Natural killer cell (primary cell): ENCODE data around the gene TSPAN11. TPM values are rescaled to one million over a fixed set of nuclear protein-coding genes. Genes with fewer than 3 reads are reported as not detected.

Source experiments
- ATAC-seq, 3 donors: fragments of 150-1000 bp in 2 of 3; fragments of 200-7000 bp in 1 of 3; cut with Tn5 transposase; 1 replicate in 1 of 3; 2 replicates in 2 of 3; pipeline ENCODE4 v1.10.0; 2021; ENCODE audit warnings: mild to moderate bottlenecking in 2 of 3, moderate library complexity in 2 of 3
- DNase-seq, 2 donors: peaks; one replicate each; pipeline versions ENCODE4 v3.0.0 to v3.0.0-alpha.2; 2013 to 2021; ENCODE audit warnings: mixed read lengths in 1 of 2
- H3K27ac ChIP-seq: one replicate; pipeline ENCODE4 v1.5.1; 2013; ENCODE audit warnings: mild to moderate bottlenecking, low read length
- H3K27me3 ChIP-seq: one replicate; pipeline ENCODE4 v1.6.1; 2013; ENCODE audit warnings: low read length; ENCODE audit not compliant: control insufficient read depth, insufficient read depth
- H3K36me3 ChIP-seq: one replicate; pipeline ENCODE4 v1.6.1; 2013; ENCODE audit warnings: low read length; ENCODE audit not compliant: control insufficient read depth, insufficient read depth
- H3K4me1 ChIP-seq: one replicate; pipeline ENCODE4 v1.6.1; 2013; ENCODE audit warnings: low read length; ENCODE audit not compliant: control insufficient read depth, insufficient read depth
- H3K4me3 ChIP-seq: one replicate; pipeline ENCODE4 v1.5.1; 2013; ENCODE audit warnings: low read length
- H3K9me3 ChIP-seq: one replicate; pipeline ENCODE4 v1.6.1; 2013; ENCODE audit warnings: low read length; ENCODE audit not compliant: control insufficient read depth, insufficient read depth
- H3K27ac Mint-ChIP-seq, 2 donors: one replicate each; pipeline ENCODE4 v1.8.0; 2022; ENCODE audit warnings: mild to moderate bottlenecking in 2 of 2, mixed read lengths in 2 of 2, moderate library complexity in 1 of 2
- H3K27me3 Mint-ChIP-seq, 2 donors: one replicate each; pipeline ENCODE4 v1.8.0; 2022; ENCODE audit warnings: low read depth in 2 of 2, mixed read lengths in 2 of 2
- H3K36me3 Mint-ChIP-seq: one replicate; pipeline ENCODE4 v1.8.0; 2022; ENCODE audit warnings: mixed read lengths
- H3K4me1 Mint-ChIP-seq, 2 donors: one replicate each; pipeline ENCODE4 v1.8.0; 2022; ENCODE audit warnings: mixed read lengths in 2 of 2
- H3K4me3 Mint-ChIP-seq: one replicate; pipeline ENCODE4 v1.8.0; 2022; ENCODE audit warnings: mild to moderate bottlenecking, moderate library complexity, mixed read lengths
- H3K9me3 Mint-ChIP-seq, 2 donors: one replicate each; pipeline ENCODE4 v1.8.0; 2022; ENCODE audit warnings: mixed read lengths in 2 of 2
- WGBS: methylation state at CpG from one replicate; pipeline ENCODE4 v1.1.7; 2013; ENCODE audit warnings: missing lambda C conversion rate; ENCODE audit not compliant: insufficient coverage; 5-methylcytosine and 5-hydroxymethylcytosine counted together
- intact Hi-C: fragments of 100-400 bp; cut with micrococcal nuclease; formaldehyde crosslinking; loops from one replicate; pipeline ENCODE4 v1.14.2; 2022
- total RNA-seq, 4 donors: library from RNA; stranded (reverse); fragments of 120-200 nt in 1 of 4; gene quantifications; one replicate each; pipeline versions ENCODE4 v1.2.3 to v1.2.4, GENCODE V29; 2013 to 2022
- TF ChIP-seq, protein P1 (sequence below): fragments of 200-600 bp; IDR thresholded peaks from one replicate; pipeline ENCODE4 v1.8.0; 2022; ENCODE audit warnings: antibody characterized with exemption

Gene TSPAN11
- total RNA-seq, 3 donors from 2014 or later (not counting 1 experiment from before 2014, with no cell fraction given): not detected

- 43% methylated on average over 7 of the region's 7 CpGs for WGBS
- no peak overlapping the region for H3K27ac Mint-ChIP-seq
- H3K27me3 ChIP-seq: no peaks in the 10 kb centered on the region
- no peaks in the 10 kb centered on the region for H3K9me3 Mint-ChIP-seq
- H3K27ac ChIP-seq: no peak overlapping the region
- no peak overlapping the region for H3K4me3 ChIP-seq
- no peaks in the 10 kb centered on the region for H3K36me3 Mint-ChIP-seq
- intact Hi-C loops: no loop called here
- TF ChIP-seq, protein P1, sequence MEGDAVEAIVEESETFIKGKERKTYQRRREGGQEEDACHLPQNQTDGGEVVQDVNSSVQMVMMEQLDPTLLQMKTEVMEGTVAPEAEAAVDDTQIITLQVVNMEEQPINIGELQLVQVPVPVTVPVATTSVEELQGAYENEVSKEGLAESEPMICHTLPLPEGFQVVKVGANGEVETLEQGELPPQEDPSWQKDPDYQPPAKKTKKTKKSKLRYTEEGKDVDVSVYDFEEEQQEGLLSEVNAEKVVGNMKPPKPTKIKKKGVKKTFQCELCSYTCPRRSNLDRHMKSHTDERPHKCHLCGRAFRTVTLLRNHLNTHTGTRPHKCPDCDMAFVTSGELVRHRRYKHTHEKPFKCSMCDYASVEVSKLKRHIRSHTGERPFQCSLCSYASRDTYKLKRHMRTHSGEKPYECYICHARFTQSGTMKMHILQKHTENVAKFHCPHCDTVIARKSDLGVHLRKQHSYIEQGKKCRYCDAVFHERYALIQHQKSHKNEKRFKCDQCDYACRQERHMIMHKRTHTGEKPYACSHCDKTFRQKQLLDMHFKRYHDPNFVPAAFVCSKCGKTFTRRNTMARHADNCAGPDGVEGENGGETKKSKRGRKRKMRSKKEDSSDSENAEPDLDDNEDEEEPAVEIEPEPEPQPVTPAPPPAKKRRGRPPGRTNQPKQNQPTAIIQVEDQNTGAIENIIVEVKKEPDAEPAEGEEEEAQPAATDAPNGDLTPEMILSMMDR: no peak
- H3K4me3 Mint-ChIP-seq: no peak overlapping the region
- no peaks in the 10 kb centered on the region for H3K9me3 ChIP-seq
- H3K36me3 ChIP-seq: no peaks in the 10 kb centered on the region
- no peaks in the 10 kb centered on the region for H3K4me1 Mint-ChIP-seq
- peaks cover 0 to 5% of the 10 kb centered on the region in 2 donors for H3K27me3 Mint-ChIP-seq
- no peak for ATAC-seq
- DNase-seq: no peak
- H3K4me1 ChIP-seq: no peaks in the 10 kb centered on the region
These were observed 44.1 kb downstream of the TSPAN11 start for GRCh38 chr12:30970559-30971197.

DNA sequence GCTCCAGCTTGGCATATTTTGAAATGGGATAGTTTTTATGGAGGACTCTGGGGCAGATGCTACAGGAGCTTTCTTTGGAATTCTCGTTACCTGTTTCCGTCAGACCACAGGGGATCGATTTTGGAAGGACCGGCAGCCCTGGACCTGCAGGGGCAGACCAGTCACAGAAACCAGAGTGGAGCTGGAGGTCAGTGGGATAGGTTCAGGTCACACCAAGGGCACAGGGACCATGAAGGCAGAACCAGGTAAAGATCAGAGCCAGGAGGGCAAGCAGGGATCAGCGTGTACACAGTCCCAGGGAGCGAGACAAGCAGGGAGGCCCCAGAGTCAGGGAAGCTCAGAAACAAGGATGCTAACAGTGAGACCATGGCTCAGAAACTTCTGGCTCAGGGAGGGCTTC lies 45.5 kb downstream of the TSPAN11 start:
- no peak overlapping the region for H3K27ac ChIP-seq
- H3K4me1 Mint-ChIP-seq: no peaks in the 10 kb centered on the region
- no peaks in the 10 kb centered on the region for H3K27me3 ChIP-seq
- H3K4me3 Mint-ChIP-seq: no peak overlapping the region
- no peak overlapping the region for H3K4me3 ChIP-seq
- H3K36me3 Mint-ChIP-seq: no peaks in the 10 kb centered on the region
- no peaks in the 10 kb centered on the region for H3K36me3 ChIP-seq
- ATAC-seq: no peak
- TF ChIP-seq, protein P1: no peak
- DNase-seq: no peak
- WGBS: 82% methylated on average over 6 of the region's 6 CpGs
- H3K9me3 ChIP-seq: no peaks in the 10 kb centered on the region
- H3K4me1 ChIP-seq: no peaks in the 10 kb centered on the region
- no peak overlapping the region for H3K27ac Mint-ChIP-seq
- H3K9me3 Mint-ChIP-seq: no peaks in the 10 kb centered on the region
- peaks cover 0 to 5% of the 10 kb centered on the region in 2 donors for H3K27me3 Mint-ChIP-seq
- intact Hi-C loops: no loop called here

DNA sequence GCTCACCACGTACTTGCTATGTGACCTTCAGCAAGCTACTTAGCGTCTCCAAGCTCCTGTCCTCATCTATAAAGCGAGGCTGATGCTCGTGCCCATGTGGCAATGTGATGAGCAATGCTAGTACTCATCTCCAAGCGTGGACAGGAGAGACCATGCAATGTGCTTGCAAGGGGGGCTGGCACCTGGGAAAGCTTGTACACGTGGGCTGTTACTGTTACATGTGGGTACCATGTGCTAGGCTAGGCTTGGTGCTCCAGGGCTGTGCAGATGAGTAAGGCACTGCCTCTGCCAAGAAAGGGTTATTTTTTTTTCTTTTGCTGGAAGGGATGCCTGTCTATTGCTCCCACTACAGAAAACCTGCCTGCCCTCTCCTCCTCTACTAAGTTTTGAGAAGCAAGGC lies 46.6 kb downstream of the TSPAN11 start:
- Histone ChIP-seq H3K27ac (no peak overlapping the region), H3K27me3 (no peaks in the 10 kb centered on the region), H3K36me3 (no peaks in the 10 kb centered on the region), H3K4me3 (no peak overlapping the region), H3K4me1 (no peaks in the 10 kb centered on the region), H3K9me3 (no peaks in the 10 kb centered on the region)
- DNase-seq (no peak), ATAC-seq (no peak)
- no peaks in the 10 kb centered on the region for H3K4me1 Mint-ChIP-seq
- intact Hi-C loops: no loop called here
- H3K27ac Mint-ChIP-seq: no peak overlapping the region
- H3K9me3 Mint-ChIP-seq: no peaks in the 10 kb centered on the region
- H3K4me3 Mint-ChIP-seq: no peak overlapping the region
- TF ChIP-seq, protein P1: no peak
- H3K27me3 Mint-ChIP-seq: peaks cover 0 to 5% of the 10 kb centered on the region in 2 donors
- no peaks in the 10 kb centered on the region for H3K36me3 Mint-ChIP-seq
- 84% methylated on average over 6 of the region's 6 CpGs for WGBS

DNA sequence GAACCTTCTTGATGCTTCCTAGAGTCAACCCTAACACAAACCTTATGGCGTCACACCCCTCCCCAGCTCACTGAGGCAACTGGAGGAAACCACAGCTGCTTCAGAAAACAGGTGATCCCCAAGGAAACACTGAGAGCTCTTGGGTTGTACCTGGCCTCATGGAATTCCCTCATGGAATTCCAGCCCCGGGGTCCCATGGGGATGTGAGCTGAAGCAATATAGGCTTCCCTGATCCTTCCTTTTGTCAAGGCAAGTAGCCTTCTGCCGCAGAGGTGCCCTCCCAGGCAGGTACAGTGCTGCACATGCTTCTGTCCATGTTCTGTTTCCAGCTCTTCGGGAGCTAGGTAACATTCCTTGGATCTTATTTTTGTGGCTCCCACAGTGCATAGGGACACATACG lies 47.3 kb downstream of the TSPAN11 start:
- Mint-ChIP-seq H3K27me3 (peaks cover 0 to 5% of the 10 kb centered on the region in 2 donors), H3K36me3 (no peaks in the 10 kb centered on the region), H3K27ac (no peak overlapping the region), H3K4me3 (no peak overlapping the region), H3K4me1 (no peaks in the 10 kb centered on the region), H3K9me3 (no peaks in the 10 kb centered on the region)
- intact Hi-C loops: no loop called here
- 81% methylated on average over 5 of the region's 5 CpGs for WGBS
- DNase-seq: no peak
- Histone ChIP-seq H3K27me3 (no peaks in the 10 kb centered on the region), H3K4me1 (no peaks in the 10 kb centered on the region), H3K9me3 (no peaks in the 10 kb centered on the region), H3K36me3 (no peaks in the 10 kb centered on the region), H3K4me3 (no peak overlapping the region), H3K27ac (no peak overlapping the region)
- TF ChIP-seq, protein P1: no peak
- ATAC-seq: no peak
